Bone marrow (tissue), 2 donors: Measurements from ENCODE around the gene EPB41L1.

Experiments
- DNase-seq, 2 donors: peaks; one replicate each; lab custom pipeline; 2025; lab: John Stamatoyannopoulos, UW

The EPB41L1 gene

DNA sequence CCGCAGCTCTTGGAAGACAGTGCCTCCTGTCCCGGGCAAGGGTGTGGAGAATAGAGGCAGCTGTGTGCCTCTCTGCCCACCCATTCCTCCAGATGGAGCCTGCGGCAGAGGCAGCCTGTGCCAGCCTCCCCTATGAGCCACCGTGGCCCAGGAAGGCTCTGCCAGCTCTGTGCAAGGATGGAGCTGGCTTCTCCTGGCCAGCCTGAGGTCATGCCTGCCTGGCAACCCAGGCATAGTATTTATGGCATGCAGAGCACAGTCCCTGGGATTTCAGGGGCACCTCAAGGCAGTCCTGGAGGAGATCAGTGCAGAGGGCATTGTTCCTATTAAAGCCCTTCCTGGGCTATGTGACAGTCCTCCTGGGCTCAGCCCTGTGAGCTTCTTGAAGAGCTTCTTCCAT lies 1.5 kb downstream of the EPB41L1 start:
- no peak for DNase-seq

- DNase-seq: no peak
Measured at GRCh38 chr20:36157610-36158009, 3.1 kb downstream of the EPB41L1 start.

- DNase-seq: no peak
Measured at GRCh38 chr20:36158160-36158741, 3.7 kb downstream of the EPB41L1 start.

GRCh38 chr20:36159833-36160232 lies 5.3 kb downstream of the EPB41L1 start:
- DNase-seq: no peak

- DNase-seq: no peak
Measured at GRCh38 chr20:36162272-36162966, 7.9 kb downstream of the EPB41L1 start.

DNA sequence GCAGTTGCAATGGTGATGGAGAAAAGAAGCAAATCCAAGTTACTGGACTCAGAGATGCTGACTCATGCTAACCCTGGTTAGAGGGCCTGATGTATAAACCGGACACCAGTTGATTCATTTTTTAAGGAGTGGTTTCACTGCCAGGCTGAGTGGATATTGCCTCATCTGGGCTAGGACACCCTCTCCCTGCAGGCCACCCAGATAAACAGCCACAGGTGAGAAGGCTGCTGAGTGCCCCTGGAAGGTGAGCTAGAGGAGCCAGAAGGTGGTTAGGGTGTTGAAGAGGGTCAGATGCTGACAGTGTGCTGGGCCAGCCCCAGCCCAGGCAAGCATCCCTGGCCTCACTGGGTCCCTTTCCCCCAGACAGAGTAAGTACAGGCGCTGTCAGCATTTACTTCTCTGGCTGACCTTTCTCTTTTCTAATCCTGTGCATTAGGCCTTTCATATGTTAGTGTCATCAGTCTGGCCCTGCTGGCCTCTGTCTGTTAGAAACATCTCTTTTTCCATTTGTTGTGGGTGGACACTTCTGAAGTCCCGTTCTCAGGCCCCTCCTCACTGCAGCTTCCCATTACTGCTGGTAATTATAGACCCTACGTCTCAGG lies 13.5 kb downstream of the EPB41L1 start:
- DNase-seq: no peak

- DNase-seq: no peak
Measured at GRCh38 chr20:36170542-36171215, 16.1 kb downstream of the EPB41L1 start.

GRCh38 chr20:36173451-36173933 lies 19.0 kb downstream of the EPB41L1 start:
- DNase-seq: no peak

DNA sequence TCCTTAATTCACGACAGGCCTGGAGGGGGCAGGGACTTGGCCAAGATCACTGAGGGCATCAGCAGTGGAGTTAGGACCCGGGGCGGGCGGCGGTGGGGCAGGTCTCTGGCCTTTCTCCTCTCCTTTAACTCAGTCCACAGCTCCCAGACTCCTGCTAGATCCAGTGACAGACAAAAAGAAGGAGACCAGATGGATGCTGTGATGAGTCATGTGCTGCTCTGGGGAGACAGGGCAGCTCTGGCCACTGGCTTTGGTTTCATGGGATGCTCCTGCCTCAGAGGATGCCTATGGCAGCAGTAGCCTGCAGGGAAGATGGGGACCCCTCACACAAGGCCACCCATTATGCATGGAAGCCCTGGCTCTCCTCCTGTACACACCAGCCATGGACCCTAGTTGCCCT lies 20.5 kb downstream of the EPB41L1 start:
- no peak for DNase-seq

DNA sequence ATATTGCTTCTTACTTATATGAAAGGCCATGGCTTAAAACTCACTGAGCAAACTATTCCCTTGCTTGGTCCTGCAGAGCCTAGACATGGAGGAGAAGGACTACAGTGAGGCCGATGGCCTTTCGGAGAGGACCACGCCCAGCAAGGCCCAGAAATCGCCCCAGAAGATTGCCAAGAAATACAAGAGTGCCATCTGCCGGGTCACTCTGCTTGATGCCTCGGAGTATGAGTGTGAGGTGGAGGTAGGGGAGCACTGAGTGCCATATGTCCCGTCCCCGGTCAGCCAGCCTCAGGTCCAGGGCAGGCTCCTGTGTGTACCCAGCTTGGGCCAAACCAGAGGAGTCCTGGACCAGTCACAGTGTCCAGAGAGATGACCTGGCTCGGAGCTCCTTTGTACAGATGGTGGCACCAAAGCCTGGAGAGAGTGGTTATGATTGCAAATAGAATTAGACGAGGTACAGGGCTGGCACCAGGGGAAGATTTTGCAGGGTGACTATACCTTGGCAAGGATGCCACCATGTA lies 21.0 kb downstream of the EPB41L1 start:
- no peak for DNase-seq

DNA sequence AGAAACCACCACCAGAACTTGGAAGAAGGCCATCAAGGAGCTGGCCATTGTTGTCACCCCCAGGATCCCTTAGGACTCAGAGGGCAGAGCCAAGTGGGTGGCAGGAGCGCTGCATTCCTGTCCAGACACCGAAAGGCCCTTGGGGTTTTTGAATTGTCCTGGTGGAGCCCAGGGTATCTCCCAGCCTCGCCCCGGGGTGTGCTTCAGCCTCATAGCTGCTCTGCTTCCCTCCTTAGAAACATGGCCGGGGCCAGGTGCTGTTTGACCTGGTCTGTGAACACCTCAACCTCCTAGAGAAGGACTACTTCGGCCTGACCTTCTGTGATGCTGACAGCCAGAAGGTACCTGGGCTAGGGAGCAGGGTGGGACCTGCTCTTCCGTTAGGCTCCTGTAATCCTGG lies 23.2 kb downstream of the EPB41L1 start:
- DNase-seq: no peak

GRCh38 chr20:36179170-36179945 lies 24.8 kb downstream of the EPB41L1 start:
- no peak for DNase-seq

DNA sequence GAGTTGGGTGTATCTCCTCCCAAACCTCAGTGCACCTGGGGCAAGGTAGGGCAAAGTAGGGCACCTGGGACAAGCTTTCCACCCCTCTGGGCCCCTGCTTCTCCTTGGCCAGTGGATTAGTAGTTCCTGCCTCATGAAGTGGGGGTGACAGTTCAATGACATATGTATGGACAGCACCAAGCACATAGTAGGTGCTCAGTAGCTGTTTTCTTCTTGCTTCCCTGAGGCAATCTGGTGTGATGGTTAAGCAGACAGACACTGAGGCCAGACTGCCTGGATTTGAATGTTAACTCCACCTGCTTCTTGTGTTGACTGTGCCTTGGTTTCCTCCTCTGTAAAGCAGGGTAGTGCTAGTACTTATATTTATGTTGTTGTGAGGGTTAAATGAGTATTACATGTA lies 25.8 kb downstream of the EPB41L1 start:
- DNase-seq: no peak

GRCh38 chr20:36181934-36182603 lies 27.5 kb downstream of the EPB41L1 start:
- no peak for DNase-seq

DNA sequence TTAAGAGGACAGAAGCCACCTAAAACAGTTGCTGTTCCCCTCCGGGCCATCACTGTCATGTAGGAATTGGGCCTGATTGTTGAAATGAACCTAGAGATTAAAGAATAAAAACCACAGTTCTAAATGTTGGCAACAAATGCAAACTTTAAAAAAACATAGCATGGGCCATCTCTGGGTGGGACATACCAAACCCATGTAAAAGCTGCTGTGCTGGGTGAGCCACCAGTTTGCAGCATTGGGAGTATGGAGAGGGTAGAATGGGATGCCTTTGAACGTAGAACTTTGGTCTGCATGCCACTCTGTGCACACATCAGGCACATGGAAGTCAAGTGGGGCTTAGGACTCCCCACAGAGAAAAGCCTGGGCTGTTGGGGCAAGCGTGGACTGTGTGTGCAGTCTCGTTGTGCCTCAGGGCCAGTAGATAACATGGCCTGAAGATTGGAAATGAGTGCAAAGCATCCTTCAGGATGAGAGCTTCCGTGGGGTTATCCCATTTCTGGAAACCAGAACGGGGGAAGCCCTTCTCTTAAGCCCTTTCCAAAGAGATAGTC lies 28.1 kb downstream of the EPB41L1 start:
- DNase-seq: no peak

DNA sequence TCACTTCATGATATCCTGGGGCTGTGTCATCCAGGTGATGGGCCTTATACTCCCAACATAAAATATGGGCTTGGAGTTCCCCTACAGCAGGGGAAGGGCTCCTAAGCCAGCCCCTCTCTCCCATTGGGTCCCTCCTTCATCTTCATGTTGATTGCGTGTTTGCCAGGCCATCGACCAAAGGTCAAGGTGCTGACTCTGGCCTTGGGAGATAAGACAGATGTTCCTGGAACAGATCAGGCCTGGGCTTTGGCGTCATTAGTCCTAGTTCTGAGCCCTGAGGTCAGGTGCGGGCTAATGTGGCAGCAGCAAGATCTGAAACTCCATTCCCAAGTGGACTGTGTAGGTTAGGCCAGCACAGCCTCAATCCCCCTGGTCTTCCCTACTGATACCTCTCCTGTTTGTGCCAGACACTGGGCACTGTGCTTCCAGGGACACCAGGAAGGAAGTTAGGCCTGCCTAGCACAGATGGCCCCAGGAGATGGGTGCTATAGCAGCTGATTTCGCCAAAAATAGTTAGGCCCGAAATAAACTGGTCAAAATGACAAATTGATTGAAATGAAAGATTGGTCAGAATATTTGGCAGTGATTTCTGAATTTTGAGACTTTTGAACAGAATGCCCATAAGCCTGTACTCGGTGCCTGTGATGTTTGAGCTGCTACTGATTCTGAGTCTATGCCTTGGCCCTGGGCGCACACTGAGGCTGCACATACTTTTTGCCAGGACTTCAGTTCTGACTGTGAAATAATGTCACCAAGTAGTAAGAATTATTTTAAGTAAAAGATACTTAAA lies 28.8 kb downstream of the EPB41L1 start:
- DNase-seq: no peak

DNA sequence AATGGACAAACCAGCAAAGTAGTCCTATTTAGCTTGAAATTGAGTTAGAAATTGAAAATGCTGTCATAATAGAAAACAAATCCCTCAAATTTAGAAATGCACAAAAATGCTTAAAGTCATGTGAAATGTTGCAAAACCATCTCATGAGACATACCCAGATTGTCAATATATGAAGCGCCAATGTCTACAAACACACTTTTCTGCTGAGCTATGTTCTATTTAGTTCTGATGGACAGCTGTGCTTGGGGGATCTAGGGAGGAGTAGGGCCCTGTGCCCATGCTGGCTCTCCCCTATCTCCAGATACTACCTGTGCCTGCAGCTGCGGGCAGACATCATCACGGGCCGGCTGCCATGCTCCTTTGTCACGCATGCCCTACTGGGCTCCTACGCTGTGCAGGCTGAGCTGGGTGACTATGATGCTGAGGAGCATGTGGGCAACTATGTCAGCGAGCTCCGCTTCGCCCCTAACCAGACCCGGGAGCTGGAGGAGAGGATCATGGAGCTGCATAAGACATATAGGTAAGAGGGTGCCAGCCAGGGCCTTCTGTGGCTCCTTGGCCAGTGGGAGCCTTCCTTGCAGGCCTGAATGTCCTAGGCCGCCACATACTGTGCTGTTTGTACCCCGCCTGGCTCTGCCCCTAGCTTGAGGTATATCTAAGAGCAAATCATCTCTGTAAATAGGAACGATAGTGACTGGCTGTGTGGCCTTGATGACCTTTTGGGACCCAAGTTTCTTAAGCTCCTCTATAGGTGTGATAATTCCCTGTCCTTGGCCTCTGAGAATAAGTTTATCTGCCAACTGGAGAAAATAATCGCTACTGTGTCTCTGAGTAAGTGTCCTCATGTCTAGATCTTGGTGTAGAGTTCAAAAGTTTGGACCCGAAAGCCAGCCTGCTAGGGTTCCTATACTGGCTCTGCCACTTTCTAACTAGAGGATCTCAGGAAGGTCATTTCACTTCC lies 30.6 kb downstream of the EPB41L1 start:
- DNase-seq: no peak

DNA sequence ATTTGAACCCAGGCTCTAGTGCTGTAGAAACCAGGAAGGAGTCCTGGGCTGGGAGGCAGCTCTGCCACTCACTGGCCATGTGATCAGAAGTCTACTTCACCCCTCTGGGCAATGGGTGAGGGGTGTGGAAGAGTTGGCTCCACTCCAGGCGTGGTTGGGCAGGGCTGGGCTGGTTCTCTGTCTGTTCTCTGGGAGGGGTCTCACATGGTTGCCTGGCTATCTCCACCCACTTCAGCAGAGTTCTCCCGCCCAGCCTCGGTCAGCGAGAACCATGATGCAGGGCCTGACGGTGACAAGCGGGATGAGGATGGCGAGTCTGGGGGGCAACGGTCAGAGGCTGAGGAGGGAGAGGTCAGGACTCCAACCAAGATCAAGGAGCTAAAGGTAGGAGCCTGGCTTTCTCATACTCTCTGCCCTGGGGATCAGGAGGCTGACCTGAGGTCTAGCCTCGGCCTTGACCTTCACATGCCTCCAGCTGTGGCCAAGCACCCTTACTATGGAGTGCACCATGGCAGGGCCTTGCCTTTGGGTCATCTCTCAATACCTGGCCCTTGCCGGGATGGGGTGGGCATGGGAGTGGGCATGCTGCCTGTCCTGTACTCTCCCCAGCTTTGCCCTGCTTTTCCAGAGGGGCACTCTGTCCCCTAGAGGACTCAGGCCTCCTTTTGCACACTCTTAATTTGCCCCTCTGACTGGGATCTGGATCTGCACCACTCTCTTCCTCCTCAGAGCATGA lies 39.6 kb downstream of the EPB41L1 start:
- no peak for DNase-seq
